T-helper 1 cell treated with Interleukin-12 subunit alpha and Interleukin-12 subunit beta and Interleukin-4 antibody, amounts not matched to agents 30 μg/mL and 1 μg/mL, for 36 hours (primary cell): ENCODE measurements around the gene C1orf53.
"Not testable (repeated sequence)": the region's sequence is repeated elsewhere in the genome, so short reads cannot be mapped to it uniquely, and the experiment has no call there.

Experiments
- H3K27ac Mint-ChIP-seq: one replicate; pipeline ENCODE4 v1.8.0; 2021; ENCODE audit warnings: mild to moderate bottlenecking, mixed read lengths
- H3K27me3 Mint-ChIP-seq: one replicate; pipeline ENCODE4 v1.8.0; 2021; ENCODE audit warnings: low read depth, mixed read lengths
- H3K36me3 Mint-ChIP-seq: one replicate; pipeline ENCODE4 v1.8.0; 2021; ENCODE audit warnings: low read depth, mixed read lengths
- H3K4me1 Mint-ChIP-seq: one replicate; pipeline ENCODE4 v1.8.0; 2021; ENCODE audit warnings: low read depth, mixed read lengths
- H3K4me3 Mint-ChIP-seq: one replicate; pipeline ENCODE4 v1.8.0; 2021; ENCODE audit warnings: mild to moderate bottlenecking, moderate library complexity, mixed read lengths
- H3K9me3 Mint-ChIP-seq: one replicate; pipeline ENCODE4 v1.8.0; 2021; ENCODE audit warnings: mixed read lengths

C1orf53 gene

GRCh38 chr1:197951617-197952175 lies 49.3 kb downstream of the C1orf53 start:
- H3K9me3 Mint-ChIP-seq, result peaks cover 6% of the 10 kb centered on the region
- no peak overlapping the region for H3K4me3 Mint-ChIP-seq
- peaks cover 4% of the 10 kb centered on the region for H3K36me3 Mint-ChIP-seq
- no peak overlapping the region for H3K27ac Mint-ChIP-seq
- no peaks in the 10 kb centered on the region for H3K27me3 Mint-ChIP-seq
- H3K4me1 Mint-ChIP-seq, result peaks cover 16% of the 10 kb centered on the region

- not testable (repeated sequence) for H3K36me3 Mint-ChIP-seq, H3K4me3 Mint-ChIP-seq, H3K27me3 Mint-ChIP-seq, H3K27ac Mint-ChIP-seq, H3K9me3 Mint-ChIP-seq
- H3K4me1 Mint-ChIP-seq, result peaks cover 16% of the 10 kb centered on the region
Measured at GRCh38 chr1:197953472-197953871, 51.0 kb downstream of the C1orf53 start.

- Mint-ChIP-seq H3K36me3 (peaks cover 2% of the 10 kb centered on the region), H3K27me3 (peaks cover 11% of the 10 kb centered on the region), H3K4me1 (peaks cover 4% of the 10 kb centered on the region), H3K27ac (no peak overlapping the region), H3K4me3 (no peak overlapping the region), H3K9me3 (peaks cover 3% of the 10 kb centered on the region)
Measured at GRCh38 chr1:197954718-197955418, 52.4 kb downstream of the C1orf53 start.

GRCh38 chr1:197955486-197956394 lies 53.3 kb downstream of the C1orf53 start:
- Mint-ChIP-seq H3K36me3 (peaks cover 2% of the 10 kb centered on the region), H3K9me3 (no peaks in the 10 kb centered on the region), H3K4me1 (peaks cover 2% of the 10 kb centered on the region), H3K4me3 (no peak overlapping the region), H3K27ac (no peak overlapping the region), H3K27me3 (peaks cover 14% of the 10 kb centered on the region)
